ENCODE results near the gene NELL2. TPM values are rescaled to one million over a fixed set of nuclear protein-coding genes. Genes with fewer than 3 reads are reported as not detected.

Gene NELL2
- polyA plus RNA-seq, 2 of the 4 experiments (the other 2 are of a cell fraction), result 0.16 TPM; not detected in 1

DNA sequence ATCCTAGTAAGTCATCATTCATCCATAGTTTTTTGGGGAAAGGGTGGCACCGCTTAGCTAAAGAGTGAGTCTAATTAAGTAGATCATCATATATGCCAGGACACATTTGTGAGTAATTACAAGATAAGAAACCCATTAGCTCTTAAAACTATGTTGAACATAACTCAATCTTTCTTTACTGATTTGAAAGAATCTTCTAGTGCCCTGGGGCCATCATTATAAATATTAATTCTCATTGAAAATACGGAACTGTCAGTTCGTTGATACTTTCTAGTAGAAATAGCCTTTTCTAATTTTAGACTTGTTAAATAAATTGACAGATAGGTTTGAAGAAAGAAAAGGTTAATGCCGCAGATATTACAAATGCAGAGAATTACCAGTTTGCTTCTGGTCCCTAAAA is 312.6 kb downstream of the NELL2 start:
- FAIRE-seq, result no peak
- no peak for ATAC-seq
- Histone ChIP-seq H3K4me3 (no peak overlapping the region), H3K4me2 (no peak overlapping the region), H3K9me3 (no peaks in the 10 kb centered on the region), H3K4me1 (no peaks in the 10 kb centered on the region), H3K27ac (no peak overlapping the region)
- ChIA-PET POLR2A (no interaction called here), CTCF (no interaction called here)
- no peak for DNase-seq (ENCODE audit: low read depth in 1 of 2, low spot score in 1 of 2)
- 33% methylated on average over 4 of the region's 4 CpGs for WGBS (ENCODE audit: missing lambda C conversion rate)
- TF ChIP-seq CBX8 (IDR thresholded peaks at IDR 0.05) (no peak), FOSB (CRISPR knock-in tag; IDR thresholded peaks at IDR 0.05) (no peak), CHD2 (IDR thresholded peaks at IDR 0.05; ENCODE audit: low read length, partially characterized antibody) (no peak), NR3C1 (IDR thresholded peaks at IDR 0.05) (no peak), CTCF (IDR thresholded peaks at IDR 0.05) (no peak), HOXA7 (CRISPR knock-in tag; IDR thresholded peaks at IDR 0.05) (no peak), POLR2AphosphoS2 (conservative IDR thresholded peaks at IDR 0.05; ENCODE audit: low read length) (no peak), MAFK (IDR thresholded peaks at IDR 0.05; ENCODE audit: partially characterized antibody) (no peak), MYC (IDR thresholded peaks at IDR 0.05; ENCODE audit: borderline replicate concordance, low read length) (no peak), NPAS2 (CRISPR knock-in tag; IDR thresholded peaks at IDR 0.05; ENCODE audit: borderline replicate concordance) (no peak)
- TF ChIP-seq, protein P1, sequence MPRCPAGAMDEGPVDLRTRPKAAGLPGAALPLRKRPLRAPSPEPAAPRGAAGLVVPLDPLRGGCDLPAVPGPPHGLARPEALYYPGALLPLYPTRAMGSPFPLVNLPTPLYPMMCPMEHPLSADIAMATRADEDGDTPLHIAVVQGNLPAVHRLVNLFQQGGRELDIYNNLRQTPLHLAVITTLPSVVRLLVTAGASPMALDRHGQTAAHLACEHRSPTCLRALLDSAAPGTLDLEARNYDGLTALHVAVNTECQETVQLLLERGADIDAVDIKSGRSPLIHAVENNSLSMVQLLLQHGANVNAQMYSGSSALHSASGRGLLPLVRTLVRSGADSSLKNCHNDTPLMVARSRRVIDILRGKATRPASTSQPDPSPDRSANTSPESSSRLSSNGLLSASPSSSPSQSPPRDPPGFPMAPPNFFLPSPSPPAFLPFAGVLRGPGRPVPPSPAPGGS (IDR thresholded peaks at IDR 0.05), result no peak
- TF ChIP-seq, protein P2, sequence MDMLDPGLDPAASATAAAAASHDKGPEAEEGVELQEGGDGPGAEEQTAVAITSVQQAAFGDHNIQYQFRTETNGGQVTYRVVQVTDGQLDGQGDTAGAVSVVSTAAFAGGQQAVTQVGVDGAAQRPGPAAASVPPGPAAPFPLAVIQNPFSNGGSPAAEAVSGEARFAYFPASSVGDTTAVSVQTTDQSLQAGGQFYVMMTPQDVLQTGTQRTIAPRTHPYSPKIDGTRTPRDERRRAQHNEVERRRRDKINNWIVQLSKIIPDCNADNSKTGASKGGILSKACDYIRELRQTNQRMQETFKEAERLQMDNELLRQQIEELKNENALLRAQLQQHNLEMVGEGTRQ (IDR thresholded peaks at IDR 0.05), result no peak
- TF ChIP-seq, protein P3, sequence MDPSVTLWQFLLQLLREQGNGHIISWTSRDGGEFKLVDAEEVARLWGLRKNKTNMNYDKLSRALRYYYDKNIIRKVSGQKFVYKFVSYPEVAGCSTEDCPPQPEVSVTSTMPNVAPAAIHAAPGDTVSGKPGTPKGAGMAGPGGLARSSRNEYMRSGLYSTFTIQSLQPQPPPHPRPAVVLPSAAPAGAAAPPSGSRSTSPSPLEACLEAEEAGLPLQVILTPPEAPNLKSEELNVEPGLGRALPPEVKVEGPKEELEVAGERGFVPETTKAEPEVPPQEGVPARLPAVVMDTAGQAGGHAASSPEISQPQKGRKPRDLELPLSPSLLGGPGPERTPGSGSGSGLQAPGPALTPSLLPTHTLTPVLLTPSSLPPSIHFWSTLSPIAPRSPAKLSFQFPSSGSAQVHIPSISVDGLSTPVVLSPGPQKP (IDR thresholded peaks at IDR 0.05; ENCODE audit: low read depth, low read length), result no peak

GRCh38 chr12:44558340-44559100 is 317.6 kb downstream of the NELL2 start:
- TF ChIP-seq NFE2L2 (conservative IDR thresholded peaks at IDR 0.05; ENCODE audit: low read length) (no peak), CBX8 (IDR thresholded peaks at IDR 0.05) (no peak), HOXB13 (CRISPR knock-in tag; IDR thresholded peaks at IDR 0.05; ENCODE audit: low read depth) (no peak)
- TF ChIP-seq, protein P1 (IDR thresholded peaks at IDR 0.05), result no peak
- Histone ChIP-seq H3K27ac (no peak overlapping the region), H3K4me2 (no peak overlapping the region), H3K4me3 (no peak overlapping the region), H3K9me3 (no peaks in the 10 kb centered on the region), H3K4me1 (no peaks in the 10 kb centered on the region)
- WGBS (ENCODE audit: missing lambda C conversion rate), result 30% methylated on average over 14 of the region's 14 CpGs
- ChIA-PET POLR2A (no interaction called here), CTCF (no interaction called here)
- ATAC-seq, result no peak
- DNase-seq (ENCODE audit: low read depth in 1 of 2, low spot score in 1 of 2), result no peak
- FAIRE-seq, result no peak

- FAIRE-seq (no peak), ATAC-seq (no peak), DNase-seq (ENCODE audit: low read depth in 1 of 2, low spot score in 1 of 2) (no peak)
- POLR2A ChIA-PET, result no interaction called here
- CTCF ChIA-PET, result interaction anchor here (0.8 kb wide), 1 partner anchor 32 kb away, joined by 3 read pairs; no protein-coding TSS in a partner anchor
- no peak overlapping the region for H3K27ac ChIP-seq
- no peak overlapping the region for H3K4me3 ChIP-seq
- no peak overlapping the region for H3K4me2 ChIP-seq
- H3K4me1 ChIP-seq, result no peaks in the 10 kb centered on the region
- no peaks in the 10 kb centered on the region for H3K9me3 ChIP-seq
- TF ChIP-seq MAFK (IDR thresholded peaks at IDR 0.05; ENCODE audit: partially characterized antibody) (no peak), RNF2 (IDR thresholded peaks at IDR 0.05; ENCODE audit: borderline replicate concordance, low read depth) (no peak), BHLHE40 (IDR thresholded peaks at IDR 0.05; ENCODE audit: low read depth, low read length) (no peak), HEYL (CRISPR knock-in tag; IDR thresholded peaks at IDR 0.05) (no peak), PHF8 (IDR thresholded peaks at IDR 0.05; ENCODE audit: borderline replicate concordance, low read depth) (no peak), TP53 (CRISPR knock-in tag; IDR thresholded peaks at IDR 0.05) (no peak), SREBF2 (IDR thresholded peaks at IDR 0.05) (no peak), RARB (CRISPR knock-in tag; IDR thresholded peaks at IDR 0.05) (no peak)
- TF ChIP-seq, protein P4, sequence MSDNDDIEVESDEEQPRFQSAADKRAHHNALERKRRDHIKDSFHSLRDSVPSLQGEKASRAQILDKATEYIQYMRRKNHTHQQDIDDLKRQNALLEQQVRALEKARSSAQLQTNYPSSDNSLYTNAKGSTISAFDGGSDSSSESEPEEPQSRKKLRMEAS (IDR thresholded peaks at IDR 0.05), result no peak
- TF ChIP-seq, protein P2 (IDR thresholded peaks at IDR 0.05), result no peak
- TF ChIP-seq, protein P1 (IDR thresholded peaks at IDR 0.05), result no peak
These were observed 320.7 kb downstream of the NELL2 start for GRCh38 chr12:44555454-44555853.

Data from A549 (cell line).